Spleen (tissue), 7 donors: Measurements from ENCODE around the gene ANKDD1A.

Experiments used
- POLR2A ChIP-seq, 3 donors: fragments of 450-650 bp; IDR thresholded peaks; one replicate each; pipeline ENCODE4 v1.5.1; 2017; ENCODE audit warnings: antibody characterized with exemption in 3 of 3, mild to moderate bottlenecking in 1 of 3
- POLR2AphosphoS5 ChIP-seq, 3 donors: sonication (generic); formaldehyde crosslinking; IDR thresholded peaks; one replicate each; pipeline ENCODE4 v1.5.1; 2017; ENCODE audit warnings: antibody characterized with exemption in 3 of 3
- TF ChIP-seq, protein P1 (sequence below), 11 experiments: fragments of 200-600 bp in 7 of 11; fragments of 450-650 bp in 4 of 11; sonication (generic) in 4 of 11; IDR thresholded peaks in 8 of 11; conservative IDR thresholded peaks in 3 of 11; 1 replicate in 7 of 11; 2 replicates in 4 of 11; pipeline versions ENCODE4 v1.4.0 to v1.8.0; 2016 to 2021; ENCODE audit warnings: antibody characterized with exemption in 11 of 11, inconsistent platforms in 4 of 11, mild to moderate bottlenecking in 1 of 11
- donor health status: DM: no; HTN: no; CAD: no; lungs with moderate emphysema.
- donor health status: DM: no; HTN: no; CAD: no.
- donor health status: DM: no; HTN: no; CAD: no.

DNA sequence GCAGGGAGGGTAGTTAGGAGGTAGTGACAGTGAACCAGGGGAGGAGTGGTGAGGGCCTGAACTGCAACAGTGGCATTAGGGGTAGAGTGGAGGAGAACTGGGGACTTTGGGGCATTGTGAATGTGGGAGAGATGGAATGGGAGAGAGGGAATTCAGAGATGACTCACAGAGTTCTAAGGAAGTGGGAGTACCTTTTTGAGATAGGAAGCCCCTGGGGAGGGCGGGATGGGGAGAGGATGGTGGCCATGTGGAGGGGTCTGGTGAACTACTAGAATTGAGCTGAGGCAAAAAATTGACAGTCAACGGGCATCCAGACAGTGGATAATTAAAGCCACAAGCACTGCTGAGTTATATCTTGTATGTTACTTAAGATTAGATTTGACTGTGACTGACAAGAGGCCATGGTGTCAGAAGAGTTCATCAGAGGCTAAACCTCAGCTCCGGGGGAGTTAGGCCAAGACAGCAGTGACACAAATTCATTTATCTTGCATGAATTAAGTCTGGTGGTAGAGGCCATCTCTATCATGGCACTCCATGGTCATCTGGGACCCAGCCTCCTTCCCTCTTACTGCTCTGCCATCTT lies 36.0 kb upstream of the ANKDD1A start:
- TF ChIP-seq, protein P1, sequence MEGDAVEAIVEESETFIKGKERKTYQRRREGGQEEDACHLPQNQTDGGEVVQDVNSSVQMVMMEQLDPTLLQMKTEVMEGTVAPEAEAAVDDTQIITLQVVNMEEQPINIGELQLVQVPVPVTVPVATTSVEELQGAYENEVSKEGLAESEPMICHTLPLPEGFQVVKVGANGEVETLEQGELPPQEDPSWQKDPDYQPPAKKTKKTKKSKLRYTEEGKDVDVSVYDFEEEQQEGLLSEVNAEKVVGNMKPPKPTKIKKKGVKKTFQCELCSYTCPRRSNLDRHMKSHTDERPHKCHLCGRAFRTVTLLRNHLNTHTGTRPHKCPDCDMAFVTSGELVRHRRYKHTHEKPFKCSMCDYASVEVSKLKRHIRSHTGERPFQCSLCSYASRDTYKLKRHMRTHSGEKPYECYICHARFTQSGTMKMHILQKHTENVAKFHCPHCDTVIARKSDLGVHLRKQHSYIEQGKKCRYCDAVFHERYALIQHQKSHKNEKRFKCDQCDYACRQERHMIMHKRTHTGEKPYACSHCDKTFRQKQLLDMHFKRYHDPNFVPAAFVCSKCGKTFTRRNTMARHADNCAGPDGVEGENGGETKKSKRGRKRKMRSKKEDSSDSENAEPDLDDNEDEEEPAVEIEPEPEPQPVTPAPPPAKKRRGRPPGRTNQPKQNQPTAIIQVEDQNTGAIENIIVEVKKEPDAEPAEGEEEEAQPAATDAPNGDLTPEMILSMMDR (IDR thresholded peaks at IDR 0.05 in 8 of 11, conservative IDR thresholded peaks at IDR 0.05 in 3 of 11): no peak
- TF ChIP-seq POLR2A (IDR thresholded peaks at IDR 0.05) (no peak), POLR2AphosphoS5 (IDR thresholded peaks at IDR 0.05) (no peak)
